ENCODE measurements around the gene GPATCH4.

DNA sequence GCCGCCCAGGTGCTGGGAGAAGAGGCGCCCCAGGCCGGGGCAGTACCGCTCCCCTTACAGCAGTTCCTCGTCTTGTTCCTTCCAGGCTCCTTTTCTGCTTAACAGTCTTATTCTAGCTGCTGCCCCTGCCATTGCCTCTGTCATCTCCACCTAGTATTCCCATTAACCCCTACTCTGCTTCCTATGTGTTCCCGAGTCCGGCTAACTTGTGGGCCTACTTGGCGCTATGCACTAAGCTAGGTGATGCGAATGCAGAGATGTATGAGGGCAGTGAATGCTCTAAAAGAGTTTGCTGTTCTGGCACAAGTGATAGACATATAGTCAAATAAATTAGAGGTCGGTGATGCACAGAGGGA is 28.6 kb downstream of the GPATCH4 start:
- TF ChIP-seq, protein P1, sequence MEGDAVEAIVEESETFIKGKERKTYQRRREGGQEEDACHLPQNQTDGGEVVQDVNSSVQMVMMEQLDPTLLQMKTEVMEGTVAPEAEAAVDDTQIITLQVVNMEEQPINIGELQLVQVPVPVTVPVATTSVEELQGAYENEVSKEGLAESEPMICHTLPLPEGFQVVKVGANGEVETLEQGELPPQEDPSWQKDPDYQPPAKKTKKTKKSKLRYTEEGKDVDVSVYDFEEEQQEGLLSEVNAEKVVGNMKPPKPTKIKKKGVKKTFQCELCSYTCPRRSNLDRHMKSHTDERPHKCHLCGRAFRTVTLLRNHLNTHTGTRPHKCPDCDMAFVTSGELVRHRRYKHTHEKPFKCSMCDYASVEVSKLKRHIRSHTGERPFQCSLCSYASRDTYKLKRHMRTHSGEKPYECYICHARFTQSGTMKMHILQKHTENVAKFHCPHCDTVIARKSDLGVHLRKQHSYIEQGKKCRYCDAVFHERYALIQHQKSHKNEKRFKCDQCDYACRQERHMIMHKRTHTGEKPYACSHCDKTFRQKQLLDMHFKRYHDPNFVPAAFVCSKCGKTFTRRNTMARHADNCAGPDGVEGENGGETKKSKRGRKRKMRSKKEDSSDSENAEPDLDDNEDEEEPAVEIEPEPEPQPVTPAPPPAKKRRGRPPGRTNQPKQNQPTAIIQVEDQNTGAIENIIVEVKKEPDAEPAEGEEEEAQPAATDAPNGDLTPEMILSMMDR (IDR thresholded peaks at IDR 0.05) = no peak
- TF ChIP-seq ZFX (IDR thresholded peaks at IDR 0.05; ENCODE audit: borderline replicate concordance) = no peak

Measured in 22Rv1 (cell line).